ENCODE measurements around the gene RILP. TPM values are rescaled to one million over a fixed set of nuclear protein-coding genes. Genes with fewer than 3 reads are reported as not detected.

The RILP gene
- total RNA-seq, 6 experiments from 2014 or later: 14.6 to 47.3 (median 23.9) TPM

DNA sequence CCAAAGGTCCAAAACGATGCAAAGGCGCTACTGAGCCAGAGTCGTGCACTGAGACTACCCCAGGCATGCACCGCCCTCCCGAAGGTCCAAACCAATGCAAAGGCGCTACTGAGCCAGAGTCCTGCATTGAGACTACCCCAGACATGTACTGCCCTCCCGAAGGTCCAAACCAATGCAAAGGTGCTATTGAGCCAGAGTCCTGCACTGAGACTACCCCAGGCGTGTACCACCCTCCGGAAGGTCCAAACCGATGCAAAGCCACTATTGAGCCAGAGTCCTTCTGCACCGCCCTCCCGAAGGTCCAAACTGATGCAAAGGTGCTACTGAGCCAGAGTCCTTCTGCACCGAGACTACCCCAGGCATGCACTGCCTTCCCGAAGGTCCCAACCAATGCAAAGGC, 48.1 kb downstream of the RILP start:
- Histone ChIP-seq H3K36me3 (no peaks in the 10 kb centered on the region), H3K27ac (no peak overlapping the region), H3K9me3 (no peaks in the 10 kb centered on the region), H3K27me3 (no peaks in the 10 kb centered on the region), H3K4me1 (no peaks in the 10 kb centered on the region), H3K4me3 (no peak overlapping the region)
- no CpG with 5 or more reads among the region's 14 CpGs for WGBS (ENCODE audit: insufficient coverage, low coverage, low lambda C conversion rate, missing lambda C conversion rate)
- ATAC-seq (no peak), DNase-seq (no peak)
- intact Hi-C loops (cut with DNase I): no loop called here
- TF ChIP-seq POLR2A (IDR thresholded peaks at IDR 0.05) (no peak), CTCF (IDR thresholded peaks at IDR 0.05) (no peak)

DNA sequence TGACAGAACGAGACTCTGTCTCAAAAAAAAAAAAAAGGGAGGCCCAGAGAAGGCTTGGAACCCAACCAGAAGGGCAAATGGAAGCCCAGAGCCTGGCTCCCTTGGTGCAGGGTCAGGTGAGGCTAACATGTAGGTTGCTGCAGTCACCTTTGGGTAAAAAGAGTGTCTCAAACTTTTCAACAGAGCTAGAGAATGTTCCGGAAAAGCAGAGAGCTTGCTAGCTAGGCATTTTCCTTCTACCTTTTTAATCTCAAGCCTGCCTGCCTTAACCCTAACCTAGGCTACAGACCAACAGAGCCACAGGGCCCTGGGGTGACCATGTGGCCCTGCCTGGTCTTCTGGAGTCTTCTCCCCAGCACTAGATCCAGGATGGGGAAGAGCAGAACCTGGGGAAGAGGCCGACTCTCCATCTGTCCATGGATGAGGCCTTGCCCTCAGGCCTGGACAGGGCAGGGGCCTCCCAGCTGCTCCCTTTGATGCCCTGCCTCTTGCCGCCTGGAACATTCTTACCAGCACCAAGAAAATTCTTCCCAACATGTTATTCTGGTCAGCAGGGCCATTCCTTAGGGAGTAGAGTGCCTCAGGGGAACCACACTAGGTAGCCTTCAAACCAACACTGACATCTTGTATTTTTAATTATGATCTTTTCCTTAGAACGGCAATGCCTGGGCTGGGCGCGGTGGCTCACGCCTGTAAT, 51.1 kb downstream of the RILP start:
- TF ChIP-seq POLR2A (IDR thresholded peaks at IDR 0.05) (no peak), CTCF (IDR thresholded peaks at IDR 0.05) (no peak)
- 92% methylated on average over 5 of the region's 8 CpGs for WGBS (ENCODE audit: insufficient coverage, low coverage, low lambda C conversion rate, missing lambda C conversion rate)
- intact Hi-C loops (cut with DNase I): no loop called here
- H3K27me3 ChIP-seq: no peaks in the 10 kb centered on the region
- no peak overlapping the region for H3K27ac ChIP-seq
- no peaks in the 10 kb centered on the region for H3K9me3 ChIP-seq
- H3K4me3 ChIP-seq: no peak overlapping the region
- no peaks in the 10 kb centered on the region for H3K36me3 ChIP-seq
- H3K4me1 ChIP-seq: no peaks in the 10 kb centered on the region
- ATAC-seq (peak in 1 of 4 donors; percentile 30), DNase-seq (no peak)

- no peak overlapping the region for H3K27ac ChIP-seq
- no peaks in the 10 kb centered on the region for H3K27me3 ChIP-seq
- TF ChIP-seq POLR2A (IDR thresholded peaks at IDR 0.05) (no peak), CTCF (IDR thresholded peaks at IDR 0.05) (no peak)
- no peaks in the 10 kb centered on the region for H3K36me3 ChIP-seq
- no peak for ATAC-seq
- H3K9me3 ChIP-seq: no peaks in the 10 kb centered on the region
- no peaks in the 10 kb centered on the region for H3K4me1 ChIP-seq
- H3K4me3 ChIP-seq: no peak overlapping the region
- DNase-seq: no peak
- WGBS (ENCODE audit: insufficient coverage, low coverage, low lambda C conversion rate, missing lambda C conversion rate): 81% methylated on average over 12 of the region's 14 CpGs
- intact Hi-C loops (cut with DNase I): no loop called here
Measured at GRCh38 chr17:1597861-1598342, 51.8 kb downstream of the RILP start.

Small RNAs within 50 kb of the gene (small RNA-seq; reads per million reads assigned to genes)
- 0 reads per million in 2 experiments for gene RN7SL105P

Other genes starting within 250 kb of the RILP start
- 100 to 1,000 TPM; 167 to 446 (median 217) TPM for gene YWHAE, start 249.6 kb downstream of the RILP start, total RNA-seq
- gene CRK, start 193.6 kb downstream of the RILP start, total RNA-seq: 10 to 100 TPM; 33.9 to 58.6 (median 47.6) TPM
- gene MYO1C, start 157.2 kb downstream of the RILP start, total RNA-seq: 10 to 100 TPM; 56.6 to 94.7 (median 68.3) TPM
- 10 to 100 TPM; 12.7 to 22.6 (median 18.2) TPM for gene INPP5K, start 133.3 kb downstream of the RILP start, total RNA-seq
- 10 to 100 TPM; 24.0 to 43.4 (median 29.8) TPM for gene PITPNA, start 87.1 kb downstream of the RILP start, total RNA-seq
- 1 to 10 TPM; 1.4 to 8.9 (median 5.1) TPM for gene SLC43A2, start 21.0 kb downstream of the RILP start, total RNA-seq
- 10 to 100 TPM in 2 of 6 experiments, 1 to 10 TPM in 4; 6.9 to 16.9 (median 8.4) TPM for gene SCARF1, start 4.1 kb downstream of the RILP start, total RNA-seq
- gene PRPF8, start 35.0 kb upstream of the RILP start, total RNA-seq: 100 to 1,000 TPM in 3 of 6 experiments, 10 to 100 TPM in 3; 79.3 to 116 (median 102) TPM
- gene TLCD2, start 60.5 kb upstream of the RILP start, total RNA-seq: 10 to 100 TPM in 1 of 6 experiments, 1 to 10 TPM in 5; 2.5 to 17.7 (median 3.7) TPM
- gene WDR81, start 74.8 kb upstream of the RILP start, total RNA-seq: 10 to 100 TPM; 23.0 to 27.2 (median 23.9) TPM
- gene SERPINF2, start 93.0 kb upstream of the RILP start, total RNA-seq: 1,000 to 10,000 TPM; 1,040 to 1,391 (median 1,137) TPM
- 1,000 to 10,000 TPM in 2 of 6 experiments, 100 to 1,000 TPM in 4; 621 to 1,110 (median 800) TPM for gene SERPINF1, start 112.2 kb upstream of the RILP start, total RNA-seq
- 1 to 10 TPM; 4.6 to 6.7 (median 6.0) TPM for gene SMYD4, start 180.0 kb upstream of the RILP start, total RNA-seq
- gene RPA1, start 180.1 kb upstream of the RILP start, total RNA-seq: 10 to 100 TPM; 10.9 to 35.5 (median 29.2) TPM